B cell (primary cell): ENCODE results near the gene GPHN. TPM values are rescaled to one million over a fixed set of nuclear protein-coding genes. Genes with fewer than 3 reads are reported as not detected.

ENCODE experiments used
- ATAC-seq: fragments of 200-7000 bp; cut with Tn5 transposase; one replicate; pipeline ENCODE4 v1.10.0; 2021; ENCODE audit warnings: low read depth, mild to moderate bottlenecking, moderate number of reproducible peaks, moderate library complexity
- CTCF ChIA-PET: fragments of 350-600 bp; sonication (Branson Sonifier 250); formaldehyde crosslinking; loops from one replicate; lab custom pipeline; 2021; ENCODE audit warnings: antibody characterized with exemption, inconsistent platforms; lab: Charles Lee
- POLR2A ChIA-PET: fragments of 350-600 bp; sonication (Branson Sonifier 250); formaldehyde crosslinking; loops from one replicate; lab custom pipeline; 2021; ENCODE audit warnings: antibody characterized with exemption; lab: Charles Lee
- DNase-seq: peaks from one replicate; pipeline ENCODE4 v3.0.0; 2013
- H2AFZ ChIP-seq: 2 replicates; pipeline ENCODE4 v1.6.1; 2012; ENCODE audit warnings: mild to moderate bottlenecking, low read depth, low read length; ENCODE audit not compliant: insufficient read depth, poor library complexity, severe bottlenecking
- H3K27ac ChIP-seq, 2 donors: 1 replicate in 1 of 2; 2 replicates in 1 of 2; pipeline ENCODE4 v1.5.1; 2012 to 2013; ENCODE audit warnings: low read length in 2 of 2, mild to moderate bottlenecking in 2 of 2, moderate library complexity in 1 of 2
- H3K27me3 ChIP-seq, 4 experiments: fragments of 200-600 bp in 1 of 4; sonication (generic) in 1 of 4; replicated peaks in 1 of 4; 1 replicate in 2 of 4; 2 replicates in 2 of 4; pipeline versions ENCODE4 v1.6.1 to v1.7.0; 2013 to 2016; ENCODE audit warnings: low read length in 3 of 4, mild to moderate bottlenecking in 2 of 4, mixed read lengths in 1 of 4, moderate library complexity in 1 of 4; ENCODE audit not compliant: insufficient read depth in 4 of 4, control insufficient read depth in 3 of 4; ENCODE audit errors: control extremely low read depth in 1 of 4
- H3K36me3 ChIP-seq, 2 experiments: replicated peaks in 1 of 2; 1 replicate in 1 of 2; 2 replicates in 1 of 2; pipeline versions ENCODE4 v1.6.1 to v1.7.1; 2013; ENCODE audit warnings: low read length in 1 of 2; ENCODE audit not compliant: insufficient read depth in 2 of 2, control insufficient read depth in 1 of 2; ENCODE audit errors: control extremely low read depth in 1 of 2, extremely low read depth in 1 of 2
- H3K4me1 ChIP-seq, 2 donors: fragments of 200-600 bp in 1 of 2; sonication (generic) in 1 of 2; 1 replicate in 1 of 2; 2 replicates in 1 of 2; pipeline versions ENCODE4 v1.5.1 to v1.6.1; 2013 to 2017; ENCODE audit warnings: low read length in 2 of 2; ENCODE audit not compliant: control insufficient read depth in 2 of 2, insufficient read depth in 2 of 2
- H3K4me2 ChIP-seq: replicated peaks from 2 replicates; pipeline ENCODE3; 2012; ENCODE audit warnings: mild to moderate bottlenecking, low read depth, low read length; ENCODE audit not compliant: poor library complexity, severe bottlenecking
- H3K4me3 ChIP-seq, 5 experiments: fragments of 200-600 bp in 1 of 5; sonication (generic) in 1 of 5; 1 replicate in 3 of 5; 2 replicates in 2 of 5; pipeline versions ENCODE4 v1.5.1 to v1.7.0; 2011 to 2016; ENCODE audit warnings: low read length in 4 of 5, mild to moderate bottlenecking in 4 of 5, low read depth in 2 of 5, control low read depth in 1 of 5, moderate library complexity in 1 of 5; ENCODE audit not compliant: insufficient read depth in 1 of 5; ENCODE audit errors: control extremely low read depth in 1 of 5, extremely low read depth in 1 of 5
- H3K79me2 ChIP-seq: fragments of 200-600 bp; sonication (generic); one replicate; pipeline ENCODE4 v1.6.0; 2016; ENCODE audit warnings: low read length; ENCODE audit not compliant: control insufficient read depth, insufficient read depth
- H3K9ac ChIP-seq: fragments of 200-600 bp; sonication (generic); 2 replicates; pipeline ENCODE4 v1.6.1; 2017; ENCODE audit warnings: mild to moderate bottlenecking, low read length, moderate library complexity
- H3K9me3 ChIP-seq, 3 donors: one replicate each; pipeline versions ENCODE4 v1.6.1 to v1.7.1; 2013; ENCODE audit warnings: low read length in 2 of 3; ENCODE audit not compliant: control insufficient read depth in 2 of 3, insufficient read depth in 1 of 3; ENCODE audit errors: control extremely low read depth in 1 of 3
- H4K20me1 ChIP-seq: 2 replicates; pipeline ENCODE4 v1.6.0; 2012; ENCODE audit warnings: mild to moderate bottlenecking, low read length; ENCODE audit not compliant: insufficient read depth, control insufficient read depth, poor library complexity, severe bottlenecking
- H3K27ac Mint-ChIP-seq: one replicate; pipeline ENCODE4 v1.8.0; 2021; ENCODE audit warnings: mixed read lengths
- H3K27me3 Mint-ChIP-seq: one replicate; pipeline ENCODE4 v1.8.0; 2021; ENCODE audit warnings: mixed read lengths
- H3K4me1 Mint-ChIP-seq: one replicate; pipeline ENCODE4 v1.8.0; 2021; ENCODE audit warnings: mixed read lengths
- H3K4me3 Mint-ChIP-seq: one replicate; pipeline ENCODE4 v1.8.0; 2021; ENCODE audit warnings: mixed read lengths
- H3K9me3 Mint-ChIP-seq: one replicate; pipeline ENCODE4 v1.8.0; 2022; ENCODE audit warnings: mixed read lengths; ENCODE audit not compliant: insufficient read depth
- CTCF ChIP-seq: fragments of 200-600 bp; IDR thresholded peaks from one replicate; pipeline ENCODE4 v1.8.0; 2022; ENCODE audit warnings: antibody characterized with exemption, mild to moderate bottlenecking
- EZH2 ChIP-seq: IDR thresholded peaks from 2 replicates; pipeline ENCODE4 v1.6.1; 2012; ENCODE audit warnings: borderline replicate concordance, low read depth, mild to moderate bottlenecking, moderate library complexity, low read length; ENCODE audit not compliant: insufficient read depth, poor library complexity, severe bottlenecking
- whole genome bisulfite sequencing: methylation state at CpG from one replicate; pipeline ENCODE4 v1.1.5; 2013; ENCODE audit warnings: missing lambda C conversion rate; ENCODE audit not compliant: insufficient coverage; 5-methylcytosine and 5-hydroxymethylcytosine counted together
- intact Hi-C: fragments of 100-400 bp; cut with micrococcal nuclease; formaldehyde crosslinking; loops from one replicate; pipeline ENCODE4 v1.10.0; 2022
- polyA plus RNA-seq: library from polyadenylated mRNA; depleted of rRNA; stranded (reverse); fragments of >200 nt; gene quantifications from 2 replicates; pipeline ENCODE4 v1.2.3, GENCODE V29; 2012
- total RNA-seq, 2 donors: library from RNA; stranded (reverse); fragments of 120-200 nt in 1 of 2; gene quantifications; 1 replicate in 1 of 2; 2 replicates in 1 of 2; pipeline versions ENCODE4 v1.2.3 to v1.2.4, GENCODE V29; 2013 to 2022

GPHN gene
- total and polyA plus RNA-seq, 2 donors (not counting 1 experiment from before 2014, with no cell fraction given) = 3.4 to 18.0 TPM

- ChIA-PET CTCF (no interaction called here), POLR2A (no interaction called here)
- Histone ChIP-seq H3K9me3 (no peaks in the 10 kb centered on the region), H3K36me3 (no peaks in the 10 kb centered on the region), H3K4me1 (peaks cover 5 to 10% of the 10 kb centered on the region in 2 donors), H2AFZ (no peak overlapping the region), H3K4me2 (no peak overlapping the region), H3K27ac (no peak overlapping the region), H3K79me2 (no peaks in the 10 kb centered on the region), H4K20me1 (no peaks in the 10 kb centered on the region), H3K4me3 (no peak overlapping the region), H3K27me3 (no peaks in the 10 kb centered on the region), H3K9ac (no peak overlapping the region)
- intact Hi-C loops = no loop called here
- no peaks in the 10 kb centered on the region for H3K9me3 Mint-ChIP-seq
- 81% methylated on average over 6 of the region's 7 CpGs for WGBS
- TF ChIP-seq CTCF (no peak), EZH2 (no peak)
- H3K4me1 Mint-ChIP-seq = peaks cover 6% of the 10 kb centered on the region
- H3K4me3 Mint-ChIP-seq = no peak overlapping the region
- no peak overlapping the region for H3K27ac Mint-ChIP-seq
- ATAC-seq (no peak), DNase-seq (no peak)
- peaks cover 6% of the 10 kb centered on the region for H3K27me3 Mint-ChIP-seq
Measured at GRCh38 chr14:67186789-67187584, 679.0 kb downstream of the GPHN start.

GRCh38 chr14:67187826-67188225 lies 679.9 kb downstream of the GPHN start:
- DNase-seq = no peak
- WGBS = 100% methylated on average over 1 of the region's 2 CpGs
- H3K36me3 ChIP-seq = no peaks in the 10 kb centered on the region
- no peaks in the 10 kb centered on the region for H3K27me3 ChIP-seq
- ChIA-PET POLR2A (no interaction called here), CTCF (no interaction called here)
- Mint-ChIP-seq H3K27ac (no peak overlapping the region), H3K9me3 (no peaks in the 10 kb centered on the region), H3K4me3 (no peak overlapping the region), H3K27me3 (peaks cover 6% of the 10 kb centered on the region), H3K4me1 (peaks cover 6% of the 10 kb centered on the region)
- ATAC-seq = no peak
- no peak overlapping the region for H3K9ac ChIP-seq
- no peaks in the 10 kb centered on the region for H4K20me1 ChIP-seq
- intact Hi-C loops = no loop called here
- TF ChIP-seq EZH2 (no peak), CTCF (no peak)
- no peak overlapping the region for H3K4me2 ChIP-seq
- no peaks in the 10 kb centered on the region for H3K79me2 ChIP-seq
- H3K9me3 ChIP-seq = no peaks in the 10 kb centered on the region
- no peak overlapping the region for H3K4me3 ChIP-seq
- peaks cover 5 to 10% of the 10 kb centered on the region in 2 donors for H3K4me1 ChIP-seq
- H3K27ac ChIP-seq = no peak overlapping the region
- no peak overlapping the region for H2AFZ ChIP-seq
